Measurements from ENCODE around the gene CP. TPM values are rescaled to one million over a fixed set of nuclear protein-coding genes. Genes with fewer than 3 reads are reported as not detected.
"Not testable (repeated sequence)": the region's sequence is repeated elsewhere in the genome, so short reads cannot be mapped to it uniquely, and the experiment has no call there.

Gene CP
- total RNA-seq = 17.5 TPM
- long read RNA-seq, full-length matches to known transcripts = 1 of 3 reads
- long read RNA-seq, partial matches to known transcripts = 1 of 3 reads
- long read RNA-seq, other reads (novel, unspliced or antisense) = 1 of 3 reads

DNA sequence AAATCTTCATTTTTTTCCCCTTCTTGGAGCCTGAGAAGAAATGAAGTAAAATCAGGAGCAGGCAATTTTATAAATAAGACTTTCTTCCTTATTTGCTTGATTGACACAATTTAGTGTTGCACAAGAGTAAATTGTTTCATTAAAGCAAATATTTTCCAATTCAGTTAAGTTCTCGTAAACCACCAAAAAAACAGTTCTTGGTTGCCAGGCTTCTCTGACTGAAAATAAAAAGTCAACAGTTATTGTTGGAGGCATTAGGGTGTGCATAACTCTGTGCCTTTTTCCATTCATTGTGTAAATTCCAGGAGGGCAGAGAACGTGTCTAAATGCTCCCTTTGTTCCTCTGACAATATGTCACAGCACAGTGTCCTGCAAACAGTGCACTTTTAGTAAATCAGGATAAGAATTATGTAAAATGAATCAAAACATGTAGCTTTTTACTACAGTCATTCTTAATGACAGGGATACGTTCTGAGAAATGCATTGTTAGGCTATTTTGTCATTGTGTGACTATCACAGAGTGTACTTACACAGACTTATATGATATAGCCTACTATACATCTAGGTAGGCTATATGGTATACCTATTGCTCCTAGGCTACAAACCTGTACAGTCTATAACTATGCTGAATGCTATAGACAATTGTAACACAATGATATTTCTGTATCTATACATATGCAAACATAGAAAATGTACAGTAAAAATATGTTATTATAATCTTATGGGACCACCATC lies at the start of gene CP:
CP (minus strand) TSS at position 47 of the 735 bp plus-strand sequence; CDS start at position 10, 37 bp downstream.
- DNase-seq (ENCODE audit: low spot score) = no peak

DNA sequence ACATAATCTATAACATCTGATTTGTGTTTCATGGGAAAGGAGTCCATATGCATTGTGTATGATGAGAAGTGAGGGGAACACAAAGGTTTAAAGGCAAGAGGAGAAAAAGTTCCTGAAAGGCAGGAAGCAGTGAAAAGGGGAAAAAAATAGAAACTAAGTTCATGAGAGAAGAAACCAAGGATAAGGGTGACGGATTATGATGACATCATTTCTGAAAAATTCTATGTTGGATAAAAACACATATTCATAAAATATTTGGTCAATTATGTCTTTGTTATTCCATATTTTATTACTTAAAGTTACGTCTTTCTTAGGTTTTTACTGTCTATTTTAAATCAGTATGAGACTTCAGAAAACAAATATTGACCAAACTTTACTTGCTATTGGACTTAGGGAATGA lies 48.6 kb upstream of the CP start:
- DNase-seq (ENCODE audit: low spot score) = no peak

DNA sequence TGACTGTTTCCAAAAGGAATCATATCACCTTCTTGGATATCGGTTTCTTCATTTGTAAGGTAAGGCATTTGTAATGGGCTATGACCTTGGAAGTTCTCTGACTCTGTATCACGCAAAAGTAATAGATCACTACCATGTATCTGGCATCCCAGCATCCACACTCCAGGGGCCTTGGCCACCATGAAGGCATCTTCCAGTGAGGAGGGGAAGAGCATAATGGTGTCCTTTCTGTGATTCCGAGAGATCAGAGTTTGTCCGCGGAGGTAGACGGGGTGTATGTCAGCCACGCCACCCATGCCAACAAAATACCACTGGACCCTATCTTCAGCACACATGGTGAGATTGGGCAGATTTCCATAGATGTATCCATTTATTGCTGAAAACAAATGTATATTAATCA lies 48.1 kb upstream of the CP start:
- DNase-seq (ENCODE audit: low spot score) = no peak

DNA sequence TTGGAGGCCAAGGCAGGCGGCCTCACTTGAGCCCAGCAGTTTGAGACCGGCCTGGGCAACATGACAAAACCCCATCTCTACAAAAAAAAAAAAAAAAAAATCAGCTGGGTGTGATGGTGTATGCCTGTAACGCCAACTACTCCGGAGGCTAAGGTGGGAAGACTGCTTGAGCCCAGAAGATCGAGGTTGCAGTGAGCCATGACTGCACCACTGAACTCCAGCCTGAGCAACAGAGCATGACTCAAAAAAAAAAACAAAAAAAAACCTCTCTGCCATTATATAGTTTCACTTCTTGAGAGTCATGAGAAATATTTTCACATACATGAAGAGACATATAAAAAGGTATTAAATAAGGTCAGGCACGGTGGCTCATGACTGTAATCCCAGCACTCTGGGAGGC lies 45.9 kb upstream of the CP start:
- no peak for DNase-seq (ENCODE audit: low spot score)

DNA sequence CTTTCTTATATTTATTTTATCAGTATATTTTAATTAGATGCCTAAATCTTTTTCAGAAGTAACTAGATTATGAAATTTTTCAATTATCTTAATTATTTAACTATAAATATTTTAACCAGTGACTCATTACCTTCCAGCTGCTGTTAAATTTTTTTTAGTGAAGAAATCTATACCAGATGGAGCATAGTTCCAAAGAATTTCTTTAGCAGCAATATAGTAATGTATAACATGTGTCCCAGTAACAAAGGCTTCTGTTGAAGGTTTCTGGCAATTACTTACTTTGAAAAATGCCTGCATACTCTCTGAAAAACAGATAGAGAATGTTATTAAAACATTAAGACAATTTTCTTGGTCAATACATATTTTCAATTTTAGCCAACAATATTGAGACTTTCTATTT lies 45.1 kb upstream of the CP start:
- DNase-seq (ENCODE audit: low spot score) = no peak

DNA sequence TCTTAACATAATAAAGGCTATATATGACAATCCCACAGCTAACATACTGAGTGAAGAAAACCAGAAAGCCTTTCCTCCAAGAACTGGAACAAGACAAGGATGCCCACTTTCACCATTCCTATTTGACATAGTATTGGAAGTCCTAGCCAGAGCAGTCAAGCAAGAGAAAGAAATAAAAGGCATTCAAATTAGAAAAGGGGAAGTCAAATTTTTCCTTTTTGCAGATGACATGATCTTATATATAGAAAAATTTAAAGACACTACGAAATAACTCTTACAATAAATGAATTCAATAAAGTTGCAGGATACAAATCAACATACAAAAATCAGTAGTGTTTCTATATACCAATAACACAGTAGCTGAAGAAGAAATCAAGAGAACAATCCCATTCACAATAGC lies 42.2 kb upstream of the CP start:
- no peak for DNase-seq (ENCODE audit: low spot score)

DNA sequence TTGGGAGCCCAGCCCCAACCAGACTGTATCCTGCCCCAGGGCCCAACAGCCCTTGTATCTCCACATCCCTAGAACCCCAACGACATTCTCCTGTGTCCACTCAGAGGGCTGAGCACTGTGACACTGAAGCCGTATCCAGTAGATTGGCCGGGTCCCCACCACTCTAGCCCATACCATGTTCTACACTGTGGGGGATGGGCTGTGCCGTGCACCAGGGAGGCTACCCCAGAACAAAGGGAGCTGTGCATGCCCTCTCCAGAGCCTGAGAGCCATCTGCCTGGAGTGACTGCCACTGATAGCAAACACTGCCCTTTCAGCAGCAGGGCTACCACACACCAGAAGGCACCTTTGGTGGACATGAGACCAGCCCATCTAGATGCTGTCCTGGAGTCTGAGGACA lies 37.1 kb upstream of the CP start:
- no peak for DNase-seq (ENCODE audit: low spot score)

DNA sequence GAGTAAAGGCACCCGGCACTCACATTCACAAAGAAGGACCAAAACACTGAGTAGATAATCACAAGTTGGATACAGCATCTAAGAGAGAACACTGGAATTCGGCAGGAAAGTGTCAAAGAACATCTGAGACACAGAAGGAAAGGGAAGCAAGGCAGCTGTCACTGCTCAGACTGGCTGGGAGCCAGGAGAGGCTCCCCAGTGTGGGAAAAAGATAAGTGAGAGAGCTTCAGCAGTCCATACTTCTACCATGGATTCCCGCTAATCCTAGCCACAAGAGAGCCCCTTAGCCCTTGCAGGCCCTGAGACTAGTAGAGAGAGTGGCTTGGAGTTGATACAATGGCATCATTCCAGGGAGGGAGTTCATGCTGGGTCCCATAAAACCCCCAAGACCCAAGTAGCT lies 36.7 kb upstream of the CP start:
- no peak for DNase-seq (ENCODE audit: low spot score)

DNA sequence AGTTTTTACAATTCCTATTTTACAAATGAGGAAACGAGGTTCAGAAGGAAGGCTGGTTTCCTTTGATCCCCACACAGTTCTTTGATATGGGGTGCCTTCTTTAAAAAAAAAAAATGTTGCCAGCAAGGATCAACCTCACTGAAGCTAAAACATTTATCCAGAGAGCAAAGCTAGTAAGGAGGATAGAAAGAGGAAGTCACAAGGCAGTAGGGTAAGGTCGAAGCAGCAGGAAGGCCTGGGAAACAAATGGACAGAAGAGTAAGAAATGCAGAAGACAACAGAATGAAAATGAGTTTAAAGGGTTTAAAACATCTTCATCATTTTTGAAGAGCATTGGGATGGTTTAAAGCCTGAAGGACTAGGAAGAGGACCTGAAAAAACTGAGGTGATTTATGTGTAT lies 30.6 kb upstream of the CP start:
- DNase-seq (ENCODE audit: low spot score) = no peak

DNA sequence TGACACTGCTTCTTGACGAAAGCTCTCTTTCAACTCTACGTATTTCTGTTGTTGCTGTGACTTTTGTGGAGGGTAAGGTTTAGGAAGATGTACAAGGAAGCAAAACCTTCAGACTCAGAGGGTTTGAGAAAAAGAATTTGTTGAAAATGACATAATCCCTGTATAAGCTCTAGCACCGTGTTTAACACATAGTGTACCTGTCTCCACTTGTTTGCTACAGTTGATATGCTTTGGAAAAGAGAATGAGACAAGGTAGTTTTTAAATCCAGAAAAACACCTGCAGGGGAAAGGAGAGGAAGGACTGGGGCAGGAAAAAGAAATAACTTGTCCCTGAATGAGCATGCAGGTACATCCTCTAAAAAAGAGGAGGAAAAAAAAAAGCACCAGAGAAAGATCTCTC lies 29.6 kb upstream of the CP start:
- DNase-seq (ENCODE audit: low spot score) = no peak

DNA sequence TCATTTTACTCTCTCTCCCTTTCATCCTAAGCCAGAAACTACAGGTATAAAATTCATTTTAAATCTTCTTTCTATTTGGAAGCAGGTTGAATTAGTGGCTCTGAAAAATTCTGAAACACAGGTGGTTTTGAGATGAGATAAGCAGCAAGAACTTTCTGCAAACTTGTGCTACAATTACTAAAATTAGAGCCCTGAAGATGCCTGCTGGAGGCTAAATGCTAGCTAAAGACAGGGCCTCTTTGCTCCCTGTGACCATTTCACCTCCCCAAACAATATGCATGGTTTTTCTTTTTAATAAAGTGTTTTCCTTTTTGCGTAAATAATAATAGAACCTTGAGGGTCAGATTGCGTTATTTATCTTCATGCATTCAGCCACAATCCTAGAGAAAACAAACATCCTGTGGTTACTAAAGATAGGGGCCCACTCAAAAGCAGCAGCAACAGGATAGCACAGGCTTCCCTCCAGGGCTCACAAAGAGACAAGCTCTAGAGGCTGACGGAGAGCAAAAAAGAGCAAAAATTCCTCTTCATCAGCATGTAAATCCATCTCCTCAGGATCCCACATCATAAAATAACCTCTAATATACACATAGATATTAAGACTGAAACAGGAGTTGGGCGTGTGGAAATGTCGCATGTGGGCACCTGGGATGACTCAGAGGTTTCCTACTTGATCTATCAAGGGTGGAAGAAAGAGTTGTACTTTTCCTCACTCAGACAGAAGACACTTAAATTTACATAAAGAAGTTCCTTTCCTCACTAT lies 26.5 kb upstream of the CP start:
- no peak for DNase-seq (ENCODE audit: low spot score)

DNA sequence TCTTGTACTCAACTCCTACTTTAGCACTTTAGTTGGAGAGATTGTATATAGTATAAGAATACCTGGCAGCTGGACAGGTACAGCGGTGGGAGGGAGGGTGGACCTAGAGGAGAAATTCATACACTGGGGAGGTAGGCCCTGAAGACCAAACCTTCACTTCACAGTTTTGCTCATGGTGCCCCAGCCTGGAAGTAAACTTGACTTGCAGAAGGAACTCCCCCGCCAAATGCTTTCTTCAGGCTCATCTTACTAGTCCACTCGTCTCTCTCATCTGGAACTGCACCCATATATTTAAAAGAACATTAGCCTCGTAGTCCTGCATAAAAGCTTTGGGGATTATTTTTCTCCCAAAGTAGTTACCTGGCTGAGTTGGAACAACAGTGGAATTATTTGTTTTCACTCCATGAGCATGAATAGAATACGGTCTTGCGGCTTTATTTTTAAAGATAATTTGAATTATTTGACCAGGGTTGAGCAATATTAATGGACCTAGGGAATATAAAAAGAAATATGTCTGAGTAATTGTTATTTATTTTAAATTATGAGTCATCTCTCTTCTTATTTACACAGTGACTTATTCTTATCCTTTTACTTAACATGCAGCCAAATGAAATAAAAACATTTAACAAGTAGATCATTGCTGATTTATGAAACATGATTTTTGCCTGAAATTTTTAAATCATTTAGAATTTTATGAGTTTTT lies 25.5 kb upstream of the CP start:
- DNase-seq (ENCODE audit: low spot score) = no peak

DNA sequence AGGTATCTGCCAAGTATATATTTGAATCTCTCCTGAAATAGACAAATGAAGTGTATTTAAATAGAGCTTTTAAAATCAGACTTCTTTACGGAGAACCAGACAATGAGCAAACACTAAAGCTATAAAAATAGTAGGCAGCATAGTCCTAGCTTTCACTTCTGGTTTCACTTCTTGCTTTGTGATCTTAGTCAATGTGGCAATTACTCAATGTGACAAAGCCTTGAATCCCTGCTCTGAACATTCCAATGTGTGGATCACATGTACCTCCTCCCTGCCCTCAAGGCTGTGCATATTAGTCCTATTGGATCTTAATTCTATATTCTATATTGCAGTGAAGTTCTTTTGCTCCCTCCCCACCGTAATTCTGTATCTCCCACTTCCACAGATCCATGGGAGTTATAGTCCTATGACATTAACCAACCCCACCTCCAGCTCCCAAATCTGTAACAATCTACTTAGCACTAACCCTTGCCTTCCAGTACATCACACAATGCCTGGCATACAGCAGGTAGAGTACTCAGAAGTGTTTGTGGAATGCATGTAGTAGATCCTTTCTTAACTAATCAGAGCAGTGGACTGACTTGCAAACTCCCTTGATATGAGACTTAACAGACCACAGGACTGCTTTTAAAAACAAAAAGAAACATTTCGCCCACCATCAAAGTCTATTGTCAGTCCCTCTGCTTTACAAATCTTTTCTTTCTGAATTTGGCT lies 24.3 kb upstream of the CP start:
- DNase-seq (ENCODE audit: low spot score) = no peak

DNA sequence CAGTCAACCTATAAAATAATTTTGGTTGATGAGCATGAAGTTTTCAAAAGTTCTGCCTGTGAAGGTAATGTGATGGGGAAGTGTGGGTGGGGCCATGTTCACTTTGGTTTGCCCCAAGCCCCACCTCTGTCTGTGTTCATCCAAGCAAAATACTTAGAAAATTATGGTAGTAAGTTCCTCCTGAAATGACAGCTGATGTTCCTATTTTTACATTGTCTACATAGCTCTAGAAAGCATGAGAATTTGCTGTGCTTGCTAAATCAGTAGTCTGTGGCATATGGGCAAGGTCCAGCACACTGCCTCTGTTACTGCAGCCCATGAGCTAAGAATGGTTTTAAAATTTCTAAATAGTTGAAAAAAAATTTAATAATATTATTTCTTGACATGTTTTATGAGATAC lies 21.9 kb upstream of the CP start:
- DNase-seq (ENCODE audit: low spot score) = no peak

DNA sequence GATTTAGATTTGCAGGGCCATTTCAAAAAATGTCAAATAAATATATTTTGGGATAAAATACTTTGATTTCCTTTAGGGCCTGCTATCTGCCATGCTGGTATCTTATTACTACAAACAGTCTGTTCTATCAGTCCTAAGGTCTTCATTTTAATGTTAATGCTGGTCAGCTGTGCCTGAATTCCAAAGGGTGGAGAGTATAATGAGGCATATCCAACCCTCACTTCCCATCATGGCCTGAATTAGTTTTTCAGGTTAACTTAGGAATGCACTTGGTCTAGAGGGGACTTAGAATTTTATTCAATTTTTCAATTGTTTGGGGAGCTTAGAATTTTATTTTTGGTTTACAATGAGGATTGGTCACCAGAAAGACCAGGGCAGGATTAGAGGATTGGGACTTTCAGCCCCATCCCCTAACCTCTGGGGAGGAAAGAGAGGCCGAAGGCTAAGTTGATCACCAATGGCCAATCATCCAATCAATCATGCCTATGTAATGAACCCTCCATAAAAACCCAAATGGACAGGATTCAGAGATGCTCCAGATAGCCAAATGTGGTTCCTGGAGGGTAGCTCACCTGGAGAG lies 17.8 kb upstream of the CP start:
- no peak for DNase-seq (ENCODE audit: low spot score)

DNA sequence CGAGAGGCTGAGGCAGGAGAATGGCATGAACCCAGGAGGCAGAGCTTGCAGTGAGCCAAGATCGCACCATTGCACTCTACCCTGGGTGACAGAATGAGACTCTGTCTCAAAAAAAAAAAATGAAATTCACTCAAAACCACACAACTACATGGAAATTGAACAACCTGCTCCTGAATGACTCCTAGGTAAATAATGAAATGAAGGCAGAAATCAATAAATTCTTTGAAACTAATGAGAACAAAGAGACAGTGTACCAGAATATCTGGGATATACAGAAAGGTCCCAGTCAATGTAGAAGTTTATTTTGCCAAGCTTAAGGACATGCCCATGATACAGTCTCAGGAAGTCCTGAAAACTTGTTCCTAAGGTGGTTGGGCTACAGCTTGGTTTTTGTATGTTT lies 16.6 kb upstream of the CP start:
- DNase-seq (ENCODE audit: low spot score) = not testable (repeated sequence)

DNA sequence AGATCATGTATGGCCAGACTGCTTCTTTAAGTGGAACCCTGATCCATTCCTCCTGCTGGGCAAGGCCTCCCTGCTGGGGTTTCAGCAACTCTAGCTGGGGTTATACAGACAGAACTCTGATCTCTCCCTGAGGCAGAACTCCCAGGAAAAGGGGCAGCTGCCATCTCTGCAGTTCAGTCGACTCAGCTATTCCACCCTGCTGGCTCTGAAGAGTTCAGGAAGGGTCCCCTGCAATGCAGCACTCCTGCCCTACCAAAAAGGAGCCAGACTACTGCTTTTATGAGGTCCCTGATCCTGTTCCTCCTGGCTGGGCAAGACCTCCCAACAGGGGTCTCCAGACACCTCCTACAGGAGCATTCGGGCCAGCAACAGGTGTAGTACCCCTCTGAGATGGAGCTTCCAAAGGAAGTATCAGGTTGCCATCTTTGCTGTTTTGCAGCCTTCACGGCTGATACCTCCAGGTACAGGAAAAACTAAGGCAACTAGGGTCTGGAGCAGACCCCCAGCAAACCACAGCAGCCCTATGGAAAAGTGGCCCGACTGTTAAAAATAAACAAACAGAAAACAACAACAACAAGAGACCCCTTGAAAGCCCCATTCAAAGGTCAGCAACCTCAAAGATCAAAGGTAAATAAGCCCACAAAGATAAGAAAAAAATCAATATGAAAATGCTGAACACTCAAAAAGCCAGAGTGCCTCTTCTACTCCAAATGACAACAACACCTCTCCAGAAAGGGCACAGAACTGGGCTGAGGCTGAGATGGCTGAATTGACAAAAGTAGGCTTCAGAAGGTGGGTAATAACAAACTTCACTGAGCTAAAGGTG lies 14.2 kb upstream of the CP start:
- no peak for DNase-seq (ENCODE audit: low spot score)

DNA sequence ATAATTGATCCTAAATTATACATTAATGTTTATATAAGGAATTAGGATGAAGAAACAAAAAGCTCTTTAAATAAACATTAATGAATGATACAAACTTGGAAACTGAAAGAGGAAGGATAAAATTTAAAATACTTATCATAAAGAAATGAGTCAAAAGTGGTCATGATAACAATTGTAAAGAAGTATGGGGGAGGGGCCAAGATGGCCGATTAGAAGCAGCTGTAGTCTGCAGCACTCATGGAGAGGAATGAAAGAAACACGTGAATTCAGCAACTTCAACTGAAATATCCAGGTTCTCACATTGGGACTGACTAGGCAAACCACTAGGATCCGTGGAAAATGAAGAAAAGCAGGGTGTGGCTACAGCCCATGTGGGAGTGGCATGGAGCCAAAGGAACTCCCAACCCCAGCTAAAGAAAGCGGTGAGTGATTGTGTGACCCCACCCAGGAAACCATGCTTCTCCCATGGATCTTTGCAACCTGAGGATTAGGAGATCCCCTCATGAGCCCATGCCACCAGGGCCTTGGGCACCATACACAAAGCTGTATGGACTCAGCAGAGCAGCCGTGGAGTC lies 13.1 kb upstream of the CP start:
- DNase-seq (ENCODE audit: low spot score) = no peak

DNA sequence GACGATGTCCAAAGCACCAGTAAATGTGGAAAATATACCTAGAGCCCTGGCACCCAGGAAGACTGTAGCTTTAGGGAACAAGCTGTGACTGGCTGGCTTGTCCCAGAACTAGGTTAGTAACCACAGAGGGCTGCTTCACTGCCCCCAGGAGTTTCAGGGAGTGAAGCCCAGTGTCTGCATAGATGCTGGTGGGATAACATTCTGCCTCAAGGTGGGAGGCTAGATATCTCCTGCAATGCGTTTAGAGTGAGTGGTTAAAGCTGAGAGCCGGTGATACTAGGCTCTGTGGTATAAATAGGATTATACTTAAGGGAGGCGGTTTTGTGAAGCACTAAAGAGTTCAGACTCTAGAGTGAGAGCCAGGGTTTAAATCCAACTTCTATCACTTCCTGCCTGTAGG lies 11.7 kb upstream of the CP start:
- DNase-seq (ENCODE audit: low spot score) = no peak

DNA sequence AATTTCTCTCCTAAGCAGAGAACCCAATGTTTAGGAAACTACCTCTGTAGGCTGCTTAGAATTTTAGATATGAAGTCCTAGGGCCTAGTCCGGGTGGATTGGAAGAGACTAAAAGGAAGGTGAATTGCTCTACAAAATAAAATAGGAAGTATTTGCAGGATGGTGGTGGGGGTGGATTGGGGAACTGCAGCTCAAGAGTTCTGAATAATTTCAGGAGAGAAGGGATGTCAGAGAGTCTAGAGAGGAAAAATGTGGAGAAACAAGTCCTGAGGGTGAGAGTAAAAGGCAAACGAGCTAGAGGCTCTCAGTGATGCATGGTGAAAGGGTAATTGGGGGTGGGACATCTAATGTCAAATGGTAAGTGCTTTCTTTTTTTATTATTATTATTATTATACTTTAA lies 10.2 kb upstream of the CP start:
- no peak for DNase-seq (ENCODE audit: low spot score)
